Liver (tissue), 3 donors: ENCODE results near the gene SCD5.

Experiments used
- EGR1 ChIP-seq, 2 donors: IDR thresholded peaks; 2 replicates each; pipeline ENCODE4 v1.6.1; 2016 to 2018; ENCODE audit warnings: antibody characterized with exemption in 2 of 2, low read depth in 2 of 2
- GABPA ChIP-seq, 2 donors: IDR thresholded peaks in 1 of 2; conservative IDR thresholded peaks in 1 of 2; 2 replicates each; pipeline ENCODE4 v1.6.1; 2016; ENCODE audit warnings: antibody characterized with exemption in 2 of 2, mild to moderate bottlenecking in 1 of 2, moderate library complexity in 1 of 2
- JUND ChIP-seq, 2 donors: IDR thresholded peaks; 2 replicates each; pipeline ENCODE4 v1.6.1; 2016; ENCODE audit warnings: antibody characterized with exemption in 2 of 2
- RAD21 ChIP-seq, 2 donors: IDR thresholded peaks; 2 replicates each; pipeline ENCODE4 v1.6.1; 2016; ENCODE audit warnings: antibody characterized with exemption in 2 of 2, mild to moderate bottlenecking in 2 of 2
- SP1 ChIP-seq: IDR thresholded peaks from 2 replicates; pipeline ENCODE4 v1.6.1; 2018; ENCODE audit warnings: antibody characterized with exemption, mild to moderate bottlenecking
- TAF1 ChIP-seq: conservative IDR thresholded peaks from 2 replicates; pipeline ENCODE4 v1.6.1; 2016; ENCODE audit warnings: antibody characterized with exemption, mild to moderate bottlenecking
- YY1 ChIP-seq: IDR thresholded peaks from 2 replicates; pipeline ENCODE4 v1.6.1; 2016; ENCODE audit warnings: antibody characterized with exemption, mild to moderate bottlenecking
- TF ChIP-seq, protein P1 (sequence below): IDR thresholded peaks from 2 replicates; pipeline ENCODE4 v1.6.1; 2016; ENCODE audit warnings: antibody characterized with exemption, mild to moderate bottlenecking
- TF ChIP-seq, protein P2 (sequence below): fragments of 150-350 bp; IDR thresholded peaks from 2 replicates; pipeline ENCODE4 v1.5.1; 2017; ENCODE audit warnings: improper control_type of control experiment, low read depth, low read length; ENCODE audit not compliant: missing input control
- TF ChIP-seq, protein P3 (sequence below): IDR thresholded peaks from 2 replicates; pipeline ENCODE4 v1.6.1; 2016; ENCODE audit warnings: antibody characterized with exemption
- donor health status: healthy.
- donor health status: healthy.

DNA sequence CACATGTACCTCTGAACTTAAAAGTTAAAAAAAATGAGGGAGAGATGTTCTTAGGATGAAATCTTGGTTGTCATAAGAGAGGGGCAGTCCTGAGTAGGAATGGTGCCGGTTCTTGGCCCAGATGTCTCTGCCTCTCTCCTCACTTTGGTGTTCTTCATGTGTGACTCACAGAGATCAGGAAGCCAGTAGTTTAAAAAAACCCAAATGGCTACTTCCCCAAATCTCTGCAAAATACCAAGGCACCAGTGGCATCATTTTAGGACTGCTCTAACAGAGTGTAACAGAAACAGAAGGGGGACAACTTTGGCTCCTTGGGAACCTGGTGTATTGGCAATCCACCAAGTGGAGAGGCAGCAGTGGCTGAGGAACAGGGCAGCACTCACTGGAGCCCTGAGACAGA is 116.8 kb downstream of the SCD5 start:
- no peak for TF ChIP-seq RAD21 (IDR thresholded peaks at IDR 0.05)
- TF ChIP-seq, protein P1, sequence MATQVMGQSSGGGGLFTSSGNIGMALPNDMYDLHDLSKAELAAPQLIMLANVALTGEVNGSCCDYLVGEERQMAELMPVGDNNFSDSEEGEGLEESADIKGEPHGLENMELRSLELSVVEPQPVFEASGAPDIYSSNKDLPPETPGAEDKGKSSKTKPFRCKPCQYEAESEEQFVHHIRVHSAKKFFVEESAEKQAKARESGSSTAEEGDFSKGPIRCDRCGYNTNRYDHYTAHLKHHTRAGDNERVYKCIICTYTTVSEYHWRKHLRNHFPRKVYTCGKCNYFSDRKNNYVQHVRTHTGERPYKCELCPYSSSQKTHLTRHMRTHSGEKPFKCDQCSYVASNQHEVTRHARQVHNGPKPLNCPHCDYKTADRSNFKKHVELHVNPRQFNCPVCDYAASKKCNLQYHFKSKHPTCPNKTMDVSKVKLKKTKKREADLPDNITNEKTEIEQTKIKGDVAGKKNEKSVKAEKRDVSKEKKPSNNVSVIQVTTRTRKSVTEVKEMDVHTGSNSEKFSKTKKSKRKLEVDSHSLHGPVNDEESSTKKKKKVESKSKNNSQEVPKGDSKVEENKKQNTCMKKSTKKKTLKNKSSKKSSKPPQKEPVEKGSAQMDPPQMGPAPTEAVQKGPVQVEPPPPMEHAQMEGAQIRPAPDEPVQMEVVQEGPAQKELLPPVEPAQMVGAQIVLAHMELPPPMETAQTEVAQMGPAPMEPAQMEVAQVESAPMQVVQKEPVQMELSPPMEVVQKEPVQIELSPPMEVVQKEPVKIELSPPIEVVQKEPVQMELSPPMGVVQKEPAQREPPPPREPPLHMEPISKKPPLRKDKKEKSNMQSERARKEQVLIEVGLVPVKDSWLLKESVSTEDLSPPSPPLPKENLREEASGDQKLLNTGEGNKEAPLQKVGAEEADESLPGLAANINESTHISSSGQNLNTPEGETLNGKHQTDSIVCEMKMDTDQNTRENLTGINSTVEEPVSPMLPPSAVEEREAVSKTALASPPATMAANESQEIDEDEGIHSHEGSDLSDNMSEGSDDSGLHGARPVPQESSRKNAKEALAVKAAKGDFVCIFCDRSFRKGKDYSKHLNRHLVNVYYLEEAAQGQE: no peak
- TF ChIP-seq, protein P2, sequence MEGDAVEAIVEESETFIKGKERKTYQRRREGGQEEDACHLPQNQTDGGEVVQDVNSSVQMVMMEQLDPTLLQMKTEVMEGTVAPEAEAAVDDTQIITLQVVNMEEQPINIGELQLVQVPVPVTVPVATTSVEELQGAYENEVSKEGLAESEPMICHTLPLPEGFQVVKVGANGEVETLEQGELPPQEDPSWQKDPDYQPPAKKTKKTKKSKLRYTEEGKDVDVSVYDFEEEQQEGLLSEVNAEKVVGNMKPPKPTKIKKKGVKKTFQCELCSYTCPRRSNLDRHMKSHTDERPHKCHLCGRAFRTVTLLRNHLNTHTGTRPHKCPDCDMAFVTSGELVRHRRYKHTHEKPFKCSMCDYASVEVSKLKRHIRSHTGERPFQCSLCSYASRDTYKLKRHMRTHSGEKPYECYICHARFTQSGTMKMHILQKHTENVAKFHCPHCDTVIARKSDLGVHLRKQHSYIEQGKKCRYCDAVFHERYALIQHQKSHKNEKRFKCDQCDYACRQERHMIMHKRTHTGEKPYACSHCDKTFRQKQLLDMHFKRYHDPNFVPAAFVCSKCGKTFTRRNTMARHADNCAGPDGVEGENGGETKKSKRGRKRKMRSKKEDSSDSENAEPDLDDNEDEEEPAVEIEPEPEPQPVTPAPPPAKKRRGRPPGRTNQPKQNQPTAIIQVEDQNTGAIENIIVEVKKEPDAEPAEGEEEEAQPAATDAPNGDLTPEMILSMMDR: no peak
- TF ChIP-seq SP1: no peak
- TF ChIP-seq YY1: no peak
- no peak for TF ChIP-seq JUND (IDR thresholded peaks at IDR 0.05)
- TF ChIP-seq TAF1: no peak
- TF ChIP-seq GABPA (IDR thresholded peaks at IDR 0.05 in 1 of 2, conservative IDR thresholded peaks at IDR 0.05 in 1 of 2): no peak
- TF ChIP-seq, protein P3, sequence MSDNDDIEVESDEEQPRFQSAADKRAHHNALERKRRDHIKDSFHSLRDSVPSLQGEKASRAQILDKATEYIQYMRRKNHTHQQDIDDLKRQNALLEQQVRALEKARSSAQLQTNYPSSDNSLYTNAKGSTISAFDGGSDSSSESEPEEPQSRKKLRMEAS: no peak
- no peak for TF ChIP-seq EGR1 (IDR thresholded peaks at IDR 0.05; ENCODE audit: low read depth in 2 of 2)
